HEK293 (cell line): ENCODE results near the gene CTDNEP1.

ENCODE experiments used
- EGR2 ChIP-seq: fragments of 450-650 bp; formaldehyde crosslinking; IDR thresholded peaks from 2 replicates; pipeline ENCODE4 v1.5.1; 2016; ENCODE audit warnings: low read depth, missing biosample characterization, missing genetic modification characterization
- KLF16 ChIP-seq: fragments of 450-650 bp; formaldehyde crosslinking; IDR thresholded peaks from 2 replicates; pipeline ENCODE4 v1.5.1; 2017; ENCODE audit warnings: missing biosample characterization, missing genetic modification characterization
- SP2 ChIP-seq: fragments of 450-650 bp; formaldehyde crosslinking; IDR thresholded peaks from 2 replicates; pipeline ENCODE4 v1.5.1; 2016; ENCODE audit warnings: missing biosample characterization, missing genetic modification characterization
- TCF7L2 ChIP-seq: IDR thresholded peaks from 2 replicates; pipeline ENCODE4 v1.6.1; 2011; ENCODE audit warnings: low read depth, mild to moderate bottlenecking, inconsistent platforms, low read length, moderate library complexity, borderline replicate concordance
- WT1 ChIP-seq: fragments of 450-650 bp; formaldehyde crosslinking; IDR thresholded peaks from 2 replicates; pipeline ENCODE4 v1.5.1; 2016; ENCODE audit warnings: missing biosample characterization, missing genetic modification characterization
- ZBTB20 ChIP-seq: fragments of 450-650 bp; formaldehyde crosslinking; IDR thresholded peaks from 2 replicates; pipeline ENCODE4 v1.5.1; 2016; ENCODE audit warnings: missing biosample characterization, missing genetic modification characterization
- ZIC2 ChIP-seq: fragments of 450-650 bp; formaldehyde crosslinking; IDR thresholded peaks from 2 replicates; pipeline ENCODE4 v1.5.1; 2016; ENCODE audit warnings: missing biosample characterization, missing genetic modification characterization
- ZNF112 ChIP-seq: fragments of 450-650 bp; formaldehyde crosslinking; IDR thresholded peaks from 2 replicates; pipeline ENCODE4 v1.5.0; 2017; ENCODE audit warnings: missing biosample characterization, missing genetic modification characterization
- ZNF121 ChIP-seq: fragments of 450-650 bp; formaldehyde crosslinking; IDR thresholded peaks from 2 replicates; pipeline ENCODE4 v1.5.1; 2016; ENCODE audit warnings: missing biosample characterization, missing genetic modification characterization
- ZNF146 ChIP-seq: fragments of 450-650 bp; formaldehyde crosslinking; IDR thresholded peaks from 2 replicates; pipeline ENCODE4 v1.5.1; 2016; ENCODE audit warnings: missing biosample characterization, missing genetic modification characterization
- ZNF202 ChIP-seq: fragments of 450-650 bp; formaldehyde crosslinking; IDR thresholded peaks from 2 replicates; pipeline ENCODE4 v1.5.1; 2016; ENCODE audit warnings: missing biosample characterization, missing genetic modification characterization, borderline replicate concordance
- ZNF223 ChIP-seq: fragments of 450-650 bp; formaldehyde crosslinking; IDR thresholded peaks from 2 replicates; pipeline ENCODE4 v1.5.1; 2016; ENCODE audit warnings: missing biosample characterization, missing genetic modification characterization
- ZNF324 ChIP-seq: fragments of 450-650 bp; formaldehyde crosslinking; IDR thresholded peaks from 2 replicates; pipeline ENCODE4 v1.5.1; 2016; ENCODE audit warnings: missing biosample characterization, missing genetic modification characterization
- ZNF341 ChIP-seq: fragments of 450-650 bp; formaldehyde crosslinking; IDR thresholded peaks from 2 replicates; pipeline ENCODE4; 2016; ENCODE audit warnings: low read depth, missing biosample characterization, missing genetic modification characterization
- ZNF398 ChIP-seq: fragments of 450-650 bp; formaldehyde crosslinking; IDR thresholded peaks from 2 replicates; pipeline ENCODE4 v1.5.1; 2017; ENCODE audit warnings: missing biosample characterization, missing genetic modification characterization
- ZNF423 ChIP-seq: fragments of 450-650 bp; formaldehyde crosslinking; IDR thresholded peaks from 2 replicates; pipeline ENCODE4 v1.5.1; 2016; ENCODE audit warnings: missing biosample characterization, missing genetic modification characterization
- ZNF426 ChIP-seq: fragments of 450-650 bp; formaldehyde crosslinking; IDR thresholded peaks from 2 replicates; pipeline ENCODE4 v1.5.1; 2017; ENCODE audit warnings: missing biosample characterization, missing genetic modification characterization, mild to moderate bottlenecking, inconsistent platforms, moderate library complexity
- ZNF48 ChIP-seq: fragments of 450-650 bp; formaldehyde crosslinking; IDR thresholded peaks from 2 replicates; pipeline ENCODE4 v1.5.1; 2016; ENCODE audit warnings: missing biosample characterization, missing genetic modification characterization
- ZNF548 ChIP-seq: fragments of 450-650 bp; formaldehyde crosslinking; IDR thresholded peaks from 2 replicates; pipeline ENCODE4 v1.5.1; 2016; ENCODE audit warnings: missing biosample characterization, missing genetic modification characterization
- ZNF600 ChIP-seq: fragments of 450-650 bp; formaldehyde crosslinking; IDR thresholded peaks from 2 replicates; pipeline ENCODE4 v1.5.1; 2016; ENCODE audit warnings: missing biosample characterization, missing genetic modification characterization
- ZNF626 ChIP-seq: fragments of 450-650 bp; sonication (Bioruptor Pico); formaldehyde crosslinking; IDR thresholded peaks from 2 replicates; pipeline ENCODE4 v1.5.1; 2018; ENCODE audit warnings: missing biosample characterization, missing genetic modification characterization, inconsistent platforms
- ZNF707 ChIP-seq: fragments of 450-650 bp; formaldehyde crosslinking; IDR thresholded peaks from 2 replicates; pipeline ENCODE4 v1.5.1; 2016; ENCODE audit warnings: missing biosample characterization, missing genetic modification characterization
- ZNF76 ChIP-seq: fragments of 450-650 bp; formaldehyde crosslinking; IDR thresholded peaks from 2 replicates; pipeline ENCODE4; 2016; ENCODE audit warnings: low read depth, missing biosample characterization, missing genetic modification characterization, borderline replicate concordance
- ZSCAN5A ChIP-seq: fragments of 450-650 bp; formaldehyde crosslinking; IDR thresholded peaks from 2 replicates; pipeline ENCODE4 v1.5.1; 2016; ENCODE audit warnings: missing biosample characterization, missing genetic modification characterization
- TF ChIP-seq, protein P1 (sequence below): fragments of 450-650 bp; formaldehyde crosslinking; IDR thresholded peaks from 2 replicates; pipeline ENCODE4 v1.5.1; 2016; ENCODE audit warnings: missing biosample characterization, missing genetic modification characterization, low read depth
- TF ChIP-seq, protein P2 (sequence below): fragments of 450-650 bp; formaldehyde crosslinking; IDR thresholded peaks from 2 replicates; pipeline ENCODE4 v1.5.1; 2016; ENCODE audit warnings: missing biosample characterization, missing genetic modification characterization, borderline replicate concordance

The CTDNEP1 gene

GRCh38 chr17:7241783-7242716, 9.5 kb downstream of the CTDNEP1 start, which contains the start of gene GABARAP (continued):
- peak; percentile 66 for TF ChIP-seq EGR2 (tag by site-specific recombination)
- peak; percentile 79 for TF ChIP-seq SP2 (tag by site-specific recombination)
- TF ChIP-seq ZNF146 (tag by site-specific recombination) = no peak
- TF ChIP-seq ZBTB20 (tag by site-specific recombination) = peak; percentile 92
- TF ChIP-seq ZNF341 (tag by site-specific recombination) = no peak
- TF ChIP-seq ZNF398 (tag by site-specific recombination) = no peak
- TF ChIP-seq ZNF548 (tag by site-specific recombination) = no peak
- TF ChIP-seq ZIC2 (tag by site-specific recombination) = peak; percentile 60
- no peak for TF ChIP-seq ZNF223 (tag by site-specific recombination)
- TF ChIP-seq ZNF112 (tag by site-specific recombination) = no peak
- peak; percentile 62 for TF ChIP-seq ZNF600 (tag by site-specific recombination)
- no peak for TF ChIP-seq ZNF426 (tag by site-specific recombination)
- TF ChIP-seq, protein P1, sequence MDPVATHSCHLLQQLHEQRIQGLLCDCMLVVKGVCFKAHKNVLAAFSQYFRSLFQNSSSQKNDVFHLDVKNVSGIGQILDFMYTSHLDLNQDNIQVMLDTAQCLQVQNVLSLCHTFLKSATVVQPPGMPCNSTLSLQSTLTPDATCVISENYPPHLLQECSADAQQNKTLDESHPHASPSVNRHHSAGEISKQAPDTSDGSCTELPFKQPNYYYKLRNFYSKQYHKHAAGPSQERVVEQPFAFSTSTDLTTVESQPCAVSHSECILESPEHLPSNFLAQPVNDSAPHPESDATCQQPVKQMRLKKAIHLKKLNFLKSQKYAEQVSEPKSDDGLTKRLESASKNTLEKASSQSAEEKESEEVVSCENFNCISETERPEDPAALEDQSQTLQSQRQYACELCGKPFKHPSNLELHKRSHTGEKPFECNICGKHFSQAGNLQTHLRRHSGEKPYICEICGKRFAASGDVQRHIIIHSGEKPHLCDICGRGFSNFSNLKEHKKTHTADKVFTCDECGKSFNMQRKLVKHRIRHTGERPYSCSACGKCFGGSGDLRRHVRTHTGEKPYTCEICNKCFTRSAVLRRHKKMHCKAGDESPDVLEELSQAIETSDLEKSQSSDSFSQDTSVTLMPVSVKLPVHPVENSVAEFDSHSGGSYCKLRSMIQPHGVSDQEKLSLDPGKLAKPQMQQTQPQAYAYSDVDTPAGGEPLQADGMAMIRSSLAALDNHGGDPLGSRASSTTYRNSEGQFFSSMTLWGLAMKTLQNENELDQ (tag by site-specific recombination) = no peak
- TF ChIP-seq WT1 (tag by site-specific recombination) = peak; percentile 30; the same call in 1 of the 2 replicates
- TF ChIP-seq ZNF423 = no peak
- peak; percentile 88 for TF ChIP-seq KLF16 (tag by site-specific recombination)
- no peak for TF ChIP-seq ZNF324 (tag by site-specific recombination)
- no peak for TF ChIP-seq ZNF707
- no peak; the same call in 1 of the 2 replicates for TF ChIP-seq ZNF76 (tag by site-specific recombination)
- no peak for TF ChIP-seq TCF7L2
- TF ChIP-seq ZSCAN5A (tag by site-specific recombination) = 0 out of 2 replicates have a peak, but pooled peaks have one; percentile 34
- TF ChIP-seq, protein P2, sequence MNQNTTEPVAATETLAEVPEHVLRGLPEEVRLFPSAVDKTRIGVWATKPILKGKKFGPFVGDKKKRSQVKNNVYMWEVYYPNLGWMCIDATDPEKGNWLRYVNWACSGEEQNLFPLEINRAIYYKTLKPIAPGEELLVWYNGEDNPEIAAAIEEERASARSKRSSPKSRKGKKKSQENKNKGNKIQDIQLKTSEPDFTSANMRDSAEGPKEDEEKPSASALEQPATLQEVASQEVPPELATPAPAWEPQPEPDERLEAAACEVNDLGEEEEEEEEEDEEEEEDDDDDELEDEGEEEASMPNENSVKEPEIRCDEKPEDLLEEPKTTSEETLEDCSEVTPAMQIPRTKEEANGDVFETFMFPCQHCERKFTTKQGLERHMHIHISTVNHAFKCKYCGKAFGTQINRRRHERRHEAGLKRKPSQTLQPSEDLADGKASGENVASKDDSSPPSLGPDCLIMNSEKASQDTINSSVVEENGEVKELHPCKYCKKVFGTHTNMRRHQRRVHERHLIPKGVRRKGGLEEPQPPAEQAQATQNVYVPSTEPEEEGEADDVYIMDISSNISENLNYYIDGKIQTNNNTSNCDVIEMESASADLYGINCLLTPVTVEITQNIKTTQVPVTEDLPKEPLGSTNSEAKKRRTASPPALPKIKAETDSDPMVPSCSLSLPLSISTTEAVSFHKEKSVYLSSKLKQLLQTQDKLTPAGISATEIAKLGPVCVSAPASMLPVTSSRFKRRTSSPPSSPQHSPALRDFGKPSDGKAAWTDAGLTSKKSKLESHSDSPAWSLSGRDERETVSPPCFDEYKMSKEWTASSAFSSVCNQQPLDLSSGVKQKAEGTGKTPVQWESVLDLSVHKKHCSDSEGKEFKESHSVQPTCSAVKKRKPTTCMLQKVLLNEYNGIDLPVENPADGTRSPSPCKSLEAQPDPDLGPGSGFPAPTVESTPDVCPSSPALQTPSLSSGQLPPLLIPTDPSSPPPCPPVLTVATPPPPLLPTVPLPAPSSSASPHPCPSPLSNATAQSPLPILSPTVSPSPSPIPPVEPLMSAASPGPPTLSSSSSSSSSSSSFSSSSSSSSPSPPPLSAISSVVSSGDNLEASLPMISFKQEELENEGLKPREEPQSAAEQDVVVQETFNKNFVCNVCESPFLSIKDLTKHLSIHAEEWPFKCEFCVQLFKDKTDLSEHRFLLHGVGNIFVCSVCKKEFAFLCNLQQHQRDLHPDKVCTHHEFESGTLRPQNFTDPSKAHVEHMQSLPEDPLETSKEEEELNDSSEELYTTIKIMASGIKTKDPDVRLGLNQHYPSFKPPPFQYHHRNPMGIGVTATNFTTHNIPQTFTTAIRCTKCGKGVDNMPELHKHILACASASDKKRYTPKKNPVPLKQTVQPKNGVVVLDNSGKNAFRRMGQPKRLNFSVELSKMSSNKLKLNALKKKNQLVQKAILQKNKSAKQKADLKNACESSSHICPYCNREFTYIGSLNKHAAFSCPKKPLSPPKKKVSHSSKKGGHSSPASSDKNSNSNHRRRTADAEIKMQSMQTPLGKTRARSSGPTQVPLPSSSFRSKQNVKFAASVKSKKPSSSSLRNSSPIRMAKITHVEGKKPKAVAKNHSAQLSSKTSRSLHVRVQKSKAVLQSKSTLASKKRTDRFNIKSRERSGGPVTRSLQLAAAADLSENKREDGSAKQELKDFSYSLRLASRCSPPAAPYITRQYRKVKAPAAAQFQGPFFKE = no peak
- TF ChIP-seq ZNF202 (tag by site-specific recombination) = no peak
- TF ChIP-seq ZNF121 (tag by site-specific recombination) = no peak
- TF ChIP-seq ZNF626 (tag by site-specific recombination) = no peak
- no peak for TF ChIP-seq ZNF48
